Choroid plexus epithelial cell (primary cell): ENCODE results near the gene GSTM4.

ENCODE experiments used
- DNase-seq: peaks from one replicate; pipeline ENCODE4 v3.0.0-alpha.2; 2010; ENCODE audit warnings: low read depth
- H3K4me3 ChIP-seq: 2 replicates; pipeline ENCODE4 v1.5.1; 2011; ENCODE audit warnings: low read depth, mild to moderate bottlenecking, control low read depth, low read length, moderate library complexity
- TF ChIP-seq, protein P1 (sequence below): conservative IDR thresholded peaks from 2 replicates; pipeline ENCODE4 v1.5.1; 2011; ENCODE audit warnings: low read depth, mild to moderate bottlenecking, control low read depth, inconsistent platforms, low read length, moderate library complexity

GSTM4 gene

GRCh38 chr1:109634771-109635750, 20.8 kb upstream of the GSTM4 start:
- no peak for DNase-seq
- TF ChIP-seq, protein P1, sequence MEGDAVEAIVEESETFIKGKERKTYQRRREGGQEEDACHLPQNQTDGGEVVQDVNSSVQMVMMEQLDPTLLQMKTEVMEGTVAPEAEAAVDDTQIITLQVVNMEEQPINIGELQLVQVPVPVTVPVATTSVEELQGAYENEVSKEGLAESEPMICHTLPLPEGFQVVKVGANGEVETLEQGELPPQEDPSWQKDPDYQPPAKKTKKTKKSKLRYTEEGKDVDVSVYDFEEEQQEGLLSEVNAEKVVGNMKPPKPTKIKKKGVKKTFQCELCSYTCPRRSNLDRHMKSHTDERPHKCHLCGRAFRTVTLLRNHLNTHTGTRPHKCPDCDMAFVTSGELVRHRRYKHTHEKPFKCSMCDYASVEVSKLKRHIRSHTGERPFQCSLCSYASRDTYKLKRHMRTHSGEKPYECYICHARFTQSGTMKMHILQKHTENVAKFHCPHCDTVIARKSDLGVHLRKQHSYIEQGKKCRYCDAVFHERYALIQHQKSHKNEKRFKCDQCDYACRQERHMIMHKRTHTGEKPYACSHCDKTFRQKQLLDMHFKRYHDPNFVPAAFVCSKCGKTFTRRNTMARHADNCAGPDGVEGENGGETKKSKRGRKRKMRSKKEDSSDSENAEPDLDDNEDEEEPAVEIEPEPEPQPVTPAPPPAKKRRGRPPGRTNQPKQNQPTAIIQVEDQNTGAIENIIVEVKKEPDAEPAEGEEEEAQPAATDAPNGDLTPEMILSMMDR = no peak
- no peak overlapping the region for H3K4me3 ChIP-seq

DNA sequence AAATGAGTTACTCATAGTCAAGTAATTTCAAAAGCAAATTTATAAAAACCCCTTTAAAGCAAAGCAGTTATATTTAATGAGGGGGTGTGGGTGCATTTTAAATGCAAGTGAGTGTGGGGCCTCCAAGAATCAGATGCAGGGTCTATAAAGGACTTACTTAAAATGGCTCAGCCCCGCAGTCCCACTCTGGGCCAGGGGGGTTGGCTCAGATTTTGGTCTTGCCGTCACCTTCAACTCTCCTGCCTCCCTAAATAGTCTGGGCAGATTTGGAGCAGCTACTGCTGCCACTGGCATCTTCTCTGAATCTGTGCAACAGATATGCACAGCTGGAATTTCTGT, 20.1 kb upstream of the GSTM4 start:
- DNase-seq = no peak
- no peak overlapping the region for H3K4me3 ChIP-seq
- TF ChIP-seq, protein P1 = no peak

GRCh38 chr1:109636201-109636952, 19.5 kb upstream of the GSTM4 start:
- no peak overlapping the region for H3K4me3 ChIP-seq
- peak; percentile 69 for DNase-seq
- TF ChIP-seq, protein P1 = no peak

- H3K4me3 ChIP-seq = no peak overlapping the region
- TF ChIP-seq, protein P1 = no peak
- no peak for DNase-seq
Observed at GRCh38 chr1:109637446-109637845, 18.5 kb upstream of the GSTM4 start.

- no peak overlapping the region for H3K4me3 ChIP-seq
- DNase-seq = no peak
- TF ChIP-seq, protein P1 = no peak
Observed at GRCh38 chr1:109639063-109639840, 16.6 kb upstream of the GSTM4 start.

DNA sequence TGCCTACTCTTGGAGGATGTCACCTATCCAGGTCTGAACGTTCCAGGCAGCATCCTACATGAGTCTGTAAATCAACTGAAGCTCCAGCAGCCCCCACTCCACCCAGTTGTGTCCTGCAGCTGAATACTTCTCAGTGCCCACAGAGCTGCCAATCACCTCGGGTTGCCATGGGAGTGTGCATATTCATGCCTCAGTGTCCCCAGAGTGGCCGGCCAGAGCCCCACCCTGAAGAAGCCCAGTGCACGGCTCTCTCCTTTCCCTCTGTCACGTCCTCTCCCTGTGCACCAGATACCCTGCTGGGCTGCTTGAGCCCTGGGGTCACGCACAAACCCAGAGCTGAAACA, 16.1 kb upstream of the GSTM4 start:
- no peak for DNase-seq
- no peak overlapping the region for H3K4me3 ChIP-seq
- TF ChIP-seq, protein P1 = no peak
